NCI-H524 (cell line): ENCODE measurements around the gene NDFIP1.

Source experiments
- DNase-seq, 2 experiments: peaks; one replicate each; lab custom pipeline; 2025; lab: John Stamatoyannopoulos, UW

Gene NDFIP1

GRCh38 chr5:142091922-142092321, 16.7 kb upstream of the NDFIP1 start:
- no peak for DNase-seq

- no peak for DNase-seq
Measured at GRCh38 chr5:142095035-142095434, 13.5 kb upstream of the NDFIP1 start.

- DNase-seq, result no peak
Measured at GRCh38 chr5:142095651-142096330, 12.8 kb upstream of the NDFIP1 start.

- DNase-seq, result no peak
Measured at GRCh38 chr5:142096382-142096781, 12.2 kb upstream of the NDFIP1 start.

GRCh38 chr5:142097681-142098080, 10.9 kb upstream of the NDFIP1 start:
- no peak for DNase-seq

- no peak for DNase-seq
Measured at GRCh38 chr5:142098275-142098674, 10.3 kb upstream of the NDFIP1 start.

- DNase-seq, result no peak
Measured at GRCh38 chr5:142098931-142099330, 9.6 kb upstream of the NDFIP1 start.

- DNase-seq, result no peak
Measured at GRCh38 chr5:142100307-142100706, 8.3 kb upstream of the NDFIP1 start.

- DNase-seq, result no peak
Measured at GRCh38 chr5:142102980-142103740, 5.4 kb upstream of the NDFIP1 start.

- no peak for DNase-seq
Measured at GRCh38 chr5:142104491-142104890, 4.1 kb upstream of the NDFIP1 start.

- no peak for DNase-seq
Measured at GRCh38 chr5:142106061-142106460, 2.5 kb upstream of the NDFIP1 start.

- no peak for DNase-seq
Measured at GRCh38 chr5:142107036-142107735, 1.4 kb upstream of the NDFIP1 start.

- no peak for DNase-seq
Measured at GRCh38 chr5:142107736-142108431, 695 bp upstream of the NDFIP1 start.

GRCh38 chr5:142109331-142110045, 909 bp downstream of the NDFIP1 start:
- DNase-seq, result peak in 1 of 2 experiments; percentile 29

- DNase-seq, result peak; percentile 22 to 83
Measured at GRCh38 chr5:142110046-142110531, 1.5 kb downstream of the NDFIP1 start.

GRCh38 chr5:142110988-142111687, 2.6 kb downstream of the NDFIP1 start:
- DNase-seq, result no peak

- DNase-seq, result no peak
Measured at GRCh38 chr5:142114687-142115086, 6.1 kb downstream of the NDFIP1 start.

GRCh38 chr5:142115937-142116614, 7.5 kb downstream of the NDFIP1 start:
- DNase-seq, result peak in 1 of 2 experiments; percentile 6

GRCh38 chr5:142117579-142118151, 9.1 kb downstream of the NDFIP1 start:
- DNase-seq, result no peak

GRCh38 chr5:142118155-142118686, 9.6 kb downstream of the NDFIP1 start:
- no peak for DNase-seq
